Right lobe of liver (tissue), 6 donors: Measurements from ENCODE around the gene REEP6. TPM values are rescaled to one million over a fixed set of nuclear protein-coding genes. Genes with fewer than 3 reads are reported as not detected.

Experiments used
- ATAC-seq, 4 donors: fragments of 200-7000 bp; cut with Tn5 transposase; one replicate each; pipeline ENCODE4 v1.9.1; 2020; ENCODE audit warnings: mild to moderate bottlenecking in 4 of 4, moderate library complexity in 4 of 4
- DNase-seq, 3 donors: peaks; one replicate each; pipeline ENCODE4 v3.0.0-alpha.2; 2020
- H3K27ac ChIP-seq, 3 donors: fragments of 200-600 bp; one replicate each; pipeline ENCODE4 v1.8.0; 2022
- H3K27me3 ChIP-seq, 2 donors: fragments of 200-600 bp; one replicate each; pipeline ENCODE4 v1.8.0; 2022
- H3K36me3 ChIP-seq, 4 donors: fragments of 200-600 bp; sonication (generic) in 1 of 4; one replicate each; pipeline versions ENCODE4 v1.5.1 to v1.8.0; 2017 to 2022; ENCODE audit warnings: control low read depth in 1 of 4
- H3K4me1 ChIP-seq, 4 donors: fragments of 200-600 bp; sonication (generic) in 1 of 4; one replicate each; pipeline versions ENCODE4 v1.5.1 to v1.8.0; 2017 to 2022; ENCODE audit warnings: control low read depth in 1 of 4
- H3K4me3 ChIP-seq, 3 donors: fragments of 200-600 bp; one replicate each; pipeline ENCODE4 v1.8.0; 2022
- H3K9me3 ChIP-seq, 4 donors: fragments of 200-600 bp; sonication (generic) in 1 of 4; one replicate each; pipeline versions ENCODE4 v1.5.1 to v1.8.0; 2017 to 2022; ENCODE audit warnings: control low read depth in 1 of 4
- POLR2A ChIP-seq: fragments of 450-650 bp; IDR thresholded peaks from one replicate; pipeline ENCODE4 v1.6.1; 2017; ENCODE audit warnings: antibody characterized with exemption, mild to moderate bottlenecking
- whole genome bisulfite sequencing: methylation state at CpG from one replicate; pipeline ENCODE4 v1.1.6; 2018; ENCODE audit warnings: low coverage, low lambda C conversion rate; ENCODE audit not compliant: insufficient coverage; ENCODE audit errors: missing lambda C conversion rate; 5-methylcytosine and 5-hydroxymethylcytosine counted together
- intact Hi-C, 2 donors: fragments of 100-400 bp; cut with DNase I; formaldehyde crosslinking; loops; one replicate each; pipeline versions ENCODE4 v1.11.2 to v1.14.1; 2022
- total RNA-seq, 6 experiments: library from RNA; depleted of rRNA in 2 of 6; stranded (reverse); fragments of >200 nt in 2 of 6; fragmentation: NEBNext Ultra II Directional in 3 of 6; extraction: Animal tissue kit (Norgen Biotek cat#: 25700) in 3 of 6; gene quantifications; one replicate each; pipeline versions ENCODE4 v1.1.0 to v1.2.4, GENCODE V29; 2016 to 2023
- TF ChIP-seq, protein P1 (sequence below), 4 donors: fragments of 200-600 bp in 3 of 4; fragments of 450-650 bp in 1 of 4; IDR thresholded peaks; one replicate each; pipeline versions ENCODE4 v1.5.1 to v1.8.0; 2016 to 2022; ENCODE audit warnings: antibody characterized with exemption in 4 of 4, mild to moderate bottlenecking in 2 of 4
- donor health status: DM: no; HTN: yes; CAD: no.
- donor health status: DM: no; HTN: no; CAD: no.
- donor health status: DM: no; HTN: no; CAD: no.
- donor health status: DM: no; HTN: yes; CAD: no.
- donor health status: DM: no; HTN: yes; CAD: no.

REEP6 gene
- total RNA-seq, 6 experiments from 2014 or later: 113 to 218 (median 177) TPM

DNA sequence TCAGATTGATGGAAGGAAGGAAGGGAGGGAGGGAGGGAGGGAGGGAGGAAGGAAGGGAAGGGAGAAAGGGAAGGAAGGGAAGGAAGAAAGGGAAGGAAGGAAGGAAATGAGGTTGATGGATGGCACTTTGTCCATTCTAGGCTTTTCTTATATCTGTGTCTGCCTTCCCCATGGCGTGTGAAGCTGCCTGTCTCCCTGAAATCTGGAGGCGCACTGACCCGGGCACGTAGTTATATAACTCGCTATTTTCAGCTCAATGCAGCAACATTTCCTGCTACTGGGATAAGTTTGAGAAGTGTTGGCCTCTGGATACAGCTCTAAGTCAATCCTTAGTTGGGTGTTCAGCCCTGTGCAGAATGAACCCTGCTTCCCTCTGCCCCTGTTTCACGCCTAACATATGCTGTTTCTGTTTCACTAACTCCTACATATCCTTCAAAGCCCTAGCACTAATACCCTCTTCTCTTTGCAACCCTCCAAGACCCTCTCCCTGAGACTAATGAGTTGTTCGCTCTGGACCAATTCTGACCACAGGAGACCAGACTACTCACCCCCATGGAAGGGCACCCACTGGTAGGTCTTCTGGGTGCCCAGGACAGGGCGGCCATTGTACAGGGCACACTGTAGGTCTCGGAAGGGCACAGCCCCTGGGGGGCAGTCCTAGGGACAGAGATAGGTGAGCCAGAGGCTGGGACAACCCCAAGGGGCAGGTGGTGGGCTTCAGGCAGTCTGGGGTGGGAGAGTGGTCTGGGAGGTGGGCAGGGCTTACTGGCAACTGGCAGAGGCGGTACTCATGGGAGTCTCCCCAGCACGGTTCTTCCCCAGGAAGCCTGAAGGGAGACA lies 18.8 kb downstream of the REEP6 start:
- no peak overlapping the region for H3K4me3 ChIP-seq
- no peaks in the 10 kb centered on the region for H3K36me3 ChIP-seq
- ATAC-seq (no peak), DNase-seq (peak in 1 of 3 donors; percentile 35)
- intact Hi-C loops: loop anchor here (10.0 kb wide), 3 partner anchors 55 to 225 kb away; partner anchors contain the start of genes APC2 (in 1 of the 2) and EFNA2 (in 1 of the 2)
- WGBS: 40% methylated on average over 7 of the region's 11 CpGs
- H3K27ac ChIP-seq: no peak overlapping the region
- TF ChIP-seq POLR2A: no peak
- TF ChIP-seq, protein P1, sequence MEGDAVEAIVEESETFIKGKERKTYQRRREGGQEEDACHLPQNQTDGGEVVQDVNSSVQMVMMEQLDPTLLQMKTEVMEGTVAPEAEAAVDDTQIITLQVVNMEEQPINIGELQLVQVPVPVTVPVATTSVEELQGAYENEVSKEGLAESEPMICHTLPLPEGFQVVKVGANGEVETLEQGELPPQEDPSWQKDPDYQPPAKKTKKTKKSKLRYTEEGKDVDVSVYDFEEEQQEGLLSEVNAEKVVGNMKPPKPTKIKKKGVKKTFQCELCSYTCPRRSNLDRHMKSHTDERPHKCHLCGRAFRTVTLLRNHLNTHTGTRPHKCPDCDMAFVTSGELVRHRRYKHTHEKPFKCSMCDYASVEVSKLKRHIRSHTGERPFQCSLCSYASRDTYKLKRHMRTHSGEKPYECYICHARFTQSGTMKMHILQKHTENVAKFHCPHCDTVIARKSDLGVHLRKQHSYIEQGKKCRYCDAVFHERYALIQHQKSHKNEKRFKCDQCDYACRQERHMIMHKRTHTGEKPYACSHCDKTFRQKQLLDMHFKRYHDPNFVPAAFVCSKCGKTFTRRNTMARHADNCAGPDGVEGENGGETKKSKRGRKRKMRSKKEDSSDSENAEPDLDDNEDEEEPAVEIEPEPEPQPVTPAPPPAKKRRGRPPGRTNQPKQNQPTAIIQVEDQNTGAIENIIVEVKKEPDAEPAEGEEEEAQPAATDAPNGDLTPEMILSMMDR (IDR thresholded peaks at IDR 0.05): no peak
- no peaks in the 10 kb centered on the region for H3K9me3 ChIP-seq
- no peaks in the 10 kb centered on the region for H3K27me3 ChIP-seq
- peaks cover 0 to 10% (median 2%) of the 10 kb centered on the region in 4 donors for H3K4me1 ChIP-seq

DNA sequence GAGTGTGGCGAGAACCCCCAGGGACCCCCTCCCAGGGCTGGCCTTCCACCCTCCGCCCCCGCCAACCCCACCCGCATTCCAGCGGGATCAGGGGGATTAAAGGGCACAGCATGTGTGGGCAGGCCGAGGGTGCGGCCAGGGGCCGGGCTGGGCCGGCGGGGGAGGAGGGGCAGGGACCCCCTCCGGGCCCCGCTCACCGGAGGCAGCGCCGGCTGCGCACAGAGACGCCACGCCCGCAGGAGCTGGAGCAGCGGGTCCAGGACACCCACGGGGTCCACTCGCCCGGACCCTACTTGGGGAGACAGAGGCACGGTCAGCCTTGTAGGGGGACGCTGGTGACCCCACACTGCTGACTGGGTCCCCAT lies 19.4 kb downstream of the REEP6 start:
- Histone ChIP-seq H3K27ac (no peak overlapping the region), H3K4me3 (no peak overlapping the region)

DNA sequence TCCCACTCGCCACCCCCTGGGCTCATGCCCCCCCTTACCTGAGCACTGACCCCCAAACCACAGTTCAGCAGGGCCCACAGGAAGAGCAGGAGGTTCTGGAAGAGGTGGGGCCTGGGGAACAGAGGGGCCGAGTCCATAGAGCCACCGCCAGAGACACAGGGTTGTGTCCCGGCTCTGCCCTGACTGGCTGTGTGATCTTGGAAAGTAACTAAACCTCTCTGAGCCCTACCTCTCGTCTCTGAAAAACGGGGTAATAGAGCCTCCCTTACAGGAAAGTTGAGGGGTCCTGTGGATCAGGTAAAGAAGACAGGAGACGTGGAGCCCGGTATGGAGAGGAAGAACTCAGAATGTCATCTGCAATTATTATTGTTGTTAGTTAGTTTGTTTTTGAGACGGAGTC lies 19.8 kb downstream of the REEP6 start:
- Histone ChIP-seq H3K27ac (no peak overlapping the region), H3K4me3 (no peak overlapping the region), H3K27me3 (no peaks in the 10 kb centered on the region), H3K9me3 (no peaks in the 10 kb centered on the region), H3K4me1 (peaks cover 0 to 10% (median 2%) of the 10 kb centered on the region in 4 donors), H3K36me3 (no peaks in the 10 kb centered on the region)
- intact Hi-C loops: loop anchor here (10.0 kb wide), 2 partner anchors 56 to 66 kb away; partner anchors contain the start of gene APC2 (in 1 of the 2)
- TF ChIP-seq, protein P1 (IDR thresholded peaks at IDR 0.05): no peak
- TF ChIP-seq POLR2A: no peak
- WGBS: 67% methylated on average over 6 of the region's 9 CpGs
- DNase-seq: no peak
- no peak for ATAC-seq

More for the DNA sequence above, 19.4 kb downstream of the REEP6 start:
- intact Hi-C loops: loop anchor here (10.0 kb wide), 2 partner anchors 56 to 66 kb away; partner anchors contain the start of gene APC2 (in 1 of the 2)
- peak in 1 of 3 donors; percentile 40 for DNase-seq
- TF ChIP-seq, protein P1 (IDR thresholded peaks at IDR 0.05): no peak
- TF ChIP-seq POLR2A: no peak
- no peaks in the 10 kb centered on the region for H3K9me3 ChIP-seq
- no CpG with 5 or more reads among the region's 25 CpGs for WGBS
- no peak for ATAC-seq
- no peaks in the 10 kb centered on the region for H3K27me3 ChIP-seq
- peaks cover 0 to 10% (median 2%) of the 10 kb centered on the region in 4 donors for H3K4me1 ChIP-seq
- H3K36me3 ChIP-seq: no peaks in the 10 kb centered on the region

DNA sequence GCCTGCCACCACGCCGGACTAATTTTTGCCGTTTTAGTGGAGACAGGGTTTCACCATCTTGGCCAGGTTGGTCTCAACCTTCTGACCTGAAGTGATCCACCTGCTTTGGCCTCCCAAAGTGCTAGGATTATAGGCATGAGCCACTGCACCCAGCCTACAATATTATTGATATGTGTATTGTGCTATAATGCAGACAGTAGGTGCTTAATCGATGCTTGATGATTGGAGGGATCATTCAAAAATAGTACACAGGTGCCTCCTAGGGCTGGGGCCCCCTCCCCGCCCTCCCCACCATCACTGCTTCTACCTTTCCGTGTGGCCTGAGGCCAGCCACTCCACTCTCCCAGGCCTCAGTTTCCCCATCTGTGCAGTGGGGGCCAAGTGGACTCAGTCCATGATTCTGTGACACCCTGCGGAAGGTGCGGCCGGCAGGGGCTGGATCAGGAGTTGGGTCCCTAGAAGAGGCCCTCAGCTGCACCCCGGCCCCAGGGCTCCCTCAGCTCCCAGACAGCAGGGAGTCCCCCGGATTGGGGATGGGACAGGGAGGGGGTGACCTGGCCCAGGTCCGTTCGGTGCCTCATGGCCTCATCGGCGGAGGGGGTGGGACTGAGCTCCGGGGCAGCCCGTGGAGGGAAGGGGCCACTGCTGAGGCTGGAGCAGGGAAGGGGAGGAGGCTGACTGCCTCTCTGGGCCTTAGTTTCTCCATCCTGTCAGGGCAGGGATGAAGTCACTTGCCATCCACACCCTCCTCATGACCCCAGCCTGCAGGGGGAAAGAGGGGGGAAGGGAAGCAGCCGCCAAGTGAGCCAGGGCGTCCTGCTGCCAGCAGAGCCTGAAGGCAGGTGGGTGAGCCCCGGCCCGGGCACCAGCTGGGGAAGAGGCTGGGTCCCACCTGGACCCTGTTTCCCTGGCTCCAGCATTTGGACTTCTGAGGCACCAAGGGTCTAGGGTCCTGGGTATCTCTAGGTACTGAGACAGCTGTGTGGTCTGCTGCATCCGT lies 20.6 kb downstream of the REEP6 start:
- peaks cover 0 to 10% (median 2%) of the 10 kb centered on the region in 4 donors for H3K4me1 ChIP-seq
- H3K9me3 ChIP-seq: no peaks in the 10 kb centered on the region
- H3K4me3 ChIP-seq: no peak overlapping the region
- intact Hi-C loops: loop anchor here (10.0 kb wide), 2 partner anchors 57 to 67 kb away; partner anchors contain the start of gene APC2 (in 1 of the 2)
- DNase-seq: peak in 1 of 3 donors; percentile 39
- 59% methylated on average over 9 of the region's 22 CpGs for WGBS
- H3K27ac ChIP-seq: no peak overlapping the region
- no peak for ATAC-seq
- no peaks in the 10 kb centered on the region for H3K27me3 ChIP-seq
- no peaks in the 10 kb centered on the region for H3K36me3 ChIP-seq
- TF ChIP-seq POLR2A: no peak
- TF ChIP-seq, protein P1 (IDR thresholded peaks at IDR 0.05): no peak
